Fibroblast of lung (primary cell): ENCODE data around the gene MAGEB5. TPM values are rescaled to one million over a fixed set of nuclear protein-coding genes. Genes with fewer than 3 reads are reported as not detected.
"Not testable (repeated sequence)": the region's sequence is repeated elsewhere in the genome, so short reads cannot be mapped to it uniquely, and the experiment has no call there.

Experiments
- DNase-seq, 2 donors: peaks; one replicate each; pipeline versions ENCODE4 v3.0.0 to v3.0.0-alpha.2; 2010; ENCODE audit warnings: low read depth in 2 of 2
- H2AFZ ChIP-seq: 2 replicates; pipeline ENCODE4 v1.5.1; 2012; ENCODE audit warnings: low read length, control low read depth, inconsistent platforms
- H3K27ac ChIP-seq: 2 replicates; pipeline ENCODE4 v1.5.1; 2011; ENCODE audit warnings: low read length, control low read depth; ENCODE audit not compliant: insufficient read depth
- H3K27me3 ChIP-seq: 2 replicates; pipeline ENCODE4 v1.5.1; 2011; ENCODE audit warnings: mild to moderate bottlenecking, low read length; ENCODE audit not compliant: control insufficient read depth, insufficient read depth
- H3K36me3 ChIP-seq: 2 replicates; pipeline ENCODE4 v1.5.1; 2011; ENCODE audit warnings: low read length; ENCODE audit not compliant: control insufficient read depth, insufficient read depth
- H3K4me1 ChIP-seq: 2 replicates; pipeline ENCODE4 v1.5.1; 2011; ENCODE audit warnings: low read length; ENCODE audit not compliant: control insufficient read depth, insufficient read depth; ENCODE audit errors: extremely low read depth
- H3K4me2 ChIP-seq: 2 replicates; pipeline ENCODE4 v1.5.1; 2011; ENCODE audit warnings: low read length, control low read depth; ENCODE audit not compliant: insufficient read depth; ENCODE audit errors: extremely low read depth
- H3K4me3 ChIP-seq, 4 experiments: fragments of 200-600 bp in 1 of 4; sonication (generic) in 1 of 4; replicated peaks in 1 of 4; 2 replicates each; pipeline ENCODE4 v1.5.1; 2011 to 2016; ENCODE audit warnings: low read length in 4 of 4, low read depth in 3 of 4, mild to moderate bottlenecking in 3 of 4, control low read depth in 2 of 4, inconsistent platforms in 1 of 4, mixed read lengths in 1 of 4; ENCODE audit not compliant: insufficient read depth in 1 of 4; ENCODE audit errors: control extremely low read depth in 1 of 4
- H3K79me2 ChIP-seq: 2 replicates; pipeline ENCODE4 v1.5.1; 2012; ENCODE audit warnings: mild to moderate bottlenecking, low read length, inconsistent platforms; ENCODE audit not compliant: control insufficient read depth, insufficient read depth
- H3K9ac ChIP-seq: 2 replicates; pipeline ENCODE4 v1.5.1; 2011; ENCODE audit warnings: mild to moderate bottlenecking, low read length, control low read depth; ENCODE audit not compliant: insufficient read depth
- H3K9me3 ChIP-seq: 2 replicates; pipeline ENCODE4 v1.5.1; 2012; ENCODE audit warnings: low read depth, low read length; ENCODE audit not compliant: control insufficient read depth, insufficient read depth
- H4K20me1 ChIP-seq: 2 replicates; pipeline ENCODE4 v1.5.1; 2011; ENCODE audit warnings: low read length; ENCODE audit not compliant: control insufficient read depth, insufficient read depth; ENCODE audit errors: extremely low read depth
- CTCF ChIP-seq, 2 donors: IDR thresholded peaks in 1 of 2; conservative IDR thresholded peaks in 1 of 2; 1 replicate in 1 of 2; 2 replicates in 1 of 2; pipeline ENCODE4 v1.5.1; 2011 to 2012; ENCODE audit warnings: low read length in 2 of 2, control low read depth in 1 of 2, inconsistent platforms in 1 of 2, low read depth in 1 of 2, mild to moderate bottlenecking in 1 of 2
- EZH2 ChIP-seq: IDR thresholded peaks from 2 replicates; pipeline ENCODE4 v1.5.1; 2012; ENCODE audit warnings: low read length, control low read depth, mild to moderate bottlenecking; ENCODE audit errors: missing control alignments
- polyA minus RNA-seq: library from RNA; depleted of rRNA, polyadenylated mRNA; stranded (reverse); fragments of >200 nt; gene quantifications from 2 replicates; pipeline ENCODE4 v1.2.3, GENCODE V29; 2011; ENCODE audit warnings: low replicate concordance
- polyA plus RNA-seq, 2 donors: library from polyadenylated mRNA; depleted of rRNA in 1 of 2; stranded (reverse) in 1 of 2; unstranded in 1 of 2; fragments of >200 nt; gene quantifications; 2 replicates each; pipeline ENCODE4 v1.2.1, GENCODE V29; 2011 to 2012; ENCODE audit warnings: missing spikeins in 1 of 2
- total RNA-seq: library from RNA; depleted of rRNA; stranded (reverse); fragments of >200 nt; gene quantifications from 2 replicates; pipeline ENCODE4 v1.2.1, GENCODE V29; 2014

MAGEB5 gene
- total RNA-seq (not detected in 2 replicates), polyA plus RNA-seq (not detected in 2 replicates), polyA minus RNA-seq (not detected in 2 replicates)
- not detected in 2 replicates for polyA plus RNA-seq (2012)

GRCh38 chrX:26215869-26216268 lies at the start of gene MAGEB5:
Gene MAGEB5, plus strand, starts transcription at chrX:26216169. Its CDS starts 1,133 bp downstream, at chrX:26217302.
- Histone ChIP-seq H3K4me3 (no peak within 1 kb of the TSS), H3K4me2 (no peak within 1 kb of the TSS), H3K9me3 (no peaks in the 10 kb centered on the region), H3K36me3 (no peaks in the 10 kb centered on the region), H3K4me1 (no peaks in the 10 kb centered on the region), H3K9ac (no peak within 1 kb of the TSS), H3K27ac (no peak within 1 kb of the TSS), H2AFZ (no peak within 1 kb of the TSS), H4K20me1 (no peaks in the 10 kb centered on the region), H3K27me3 (no peaks in the 10 kb centered on the region), H3K79me2 (no peaks in the 10 kb centered on the region)
- TF ChIP-seq EZH2 (no peak), CTCF (conservative IDR thresholded peaks at IDR 0.05 in 1 of 2, IDR thresholded peaks at IDR 0.05 in 1 of 2; ENCODE audit: low read depth in 1 of 2, low read length in 2 of 2) (no peak)
- DNase-seq: no peak

GRCh38 chrX:26192204-26192603 lies 23.8 kb upstream of the MAGEB5 start, which contains the start of gene MAGEB6:
Gene MAGEB6, plus strand, starts transcription at chrX:26192440. Its CDS starts 1,407 bp downstream, at chrX:26193847.
- no peaks in the 10 kb centered on the region for H4K20me1 ChIP-seq
- H3K4me3 ChIP-seq: no peak within 1 kb of the TSS
- H3K4me1 ChIP-seq: no peaks in the 10 kb centered on the region
- H2AFZ ChIP-seq: no peak within 1 kb of the TSS
- no peak within 1 kb of the TSS for H3K27ac ChIP-seq
- no peak for DNase-seq
- H3K9me3 ChIP-seq: no peaks in the 10 kb centered on the region
- TF ChIP-seq EZH2 (no peak), CTCF (conservative IDR thresholded peaks at IDR 0.05 in 1 of 2, IDR thresholded peaks at IDR 0.05 in 1 of 2; ENCODE audit: low read depth in 1 of 2, low read length in 2 of 2) (no peak)
- H3K27me3 ChIP-seq: no peaks in the 10 kb centered on the region
- no peak within 1 kb of the TSS for H3K4me2 ChIP-seq
- no peaks in the 10 kb centered on the region for H3K36me3 ChIP-seq
- H3K79me2 ChIP-seq: no peaks in the 10 kb centered on the region
- H3K9ac ChIP-seq: no peak within 1 kb of the TSS

- no peak overlapping the region for H3K4me2 ChIP-seq
- no peak overlapping the region for H3K9ac ChIP-seq
These were observed 12.4 kb upstream of the MAGEB5 start for GRCh38 chrX:26203561-26203960.

GRCh38 chrX:26204717-26205116 lies 11.3 kb upstream of the MAGEB5 start:
- not testable (repeated sequence) for H3K4me1 ChIP-seq, H3K27ac ChIP-seq, H3K9me3 ChIP-seq

More at GRCh38 chrX:26203561-26203960, 12.4 kb upstream of the MAGEB5 start:
- no peaks in the 10 kb centered on the region for H3K9me3 ChIP-seq
- DNase-seq: no peak
- H3K36me3 ChIP-seq: no peaks in the 10 kb centered on the region
- no peaks in the 10 kb centered on the region for H3K79me2 ChIP-seq
- H4K20me1 ChIP-seq: no peaks in the 10 kb centered on the region
- H2AFZ ChIP-seq: no peak overlapping the region
- H3K27me3 ChIP-seq: no peaks in the 10 kb centered on the region
- H3K4me1 ChIP-seq: no peaks in the 10 kb centered on the region
- H3K27ac ChIP-seq: no peak overlapping the region
- no peak overlapping the region for H3K4me3 ChIP-seq
- TF ChIP-seq EZH2 (no peak), CTCF (conservative IDR thresholded peaks at IDR 0.05 in 1 of 2, IDR thresholded peaks at IDR 0.05 in 1 of 2; ENCODE audit: low read depth in 1 of 2, low read length in 2 of 2) (no peak)

More at GRCh38 chrX:26204717-26205116, 11.3 kb upstream of the MAGEB5 start:
- H4K20me1 ChIP-seq, H2AFZ ChIP-seq, DNase-seq, H3K4me3 ChIP-seq, H3K4me2 ChIP-seq, H3K36me3 ChIP-seq, H3K9ac ChIP-seq, H3K79me2 ChIP-seq, H3K27me3 ChIP-seq: not testable (repeated sequence)
